Endothelial cell of umbilical vein (primary cell): Measurements from ENCODE around the gene PNPLA1. TPM values are rescaled to one million over a fixed set of nuclear protein-coding genes. Genes with fewer than 3 reads are reported as not detected.

Experiments
- BruUV-seq: library from RNA; stranded (reverse); fragments of 400-500 nt; replicated peaks from 2 replicates; lab custom pipeline; 2021; lab: Mats Ljungman, UMichigan
- CTCF ChIA-PET: fragments of 300-600, 350-600 bp; sonication (Branson Sonifier 250); formaldehyde crosslinking; loops from one replicate; lab custom pipeline; 2021; ENCODE audit warnings: antibody characterized with exemption, inconsistent platforms; lab: Charles Lee
- POLR2A ChIA-PET: fragments of 300-600, 350-600 bp; sonication (Branson Sonifier 250); formaldehyde crosslinking; loops from one replicate; lab custom pipeline; 2021; ENCODE audit warnings: antibody characterized with exemption, inconsistent platforms; lab: Charles Lee
- DNase-seq: peaks from one replicate; pipeline ENCODE4 v3.0.0-alpha.2; 2011; ENCODE audit warnings: low read depth, low spot score
- FAIRE-seq: peaks from 2 replicates; lab custom pipeline; 2011; peaks lifted over from hg19 to GRCh38; lab: Jason Lieb, UNC
- H2AFZ ChIP-seq: 2 replicates; pipeline ENCODE4 v1.6.0; 2012; ENCODE audit warnings: low read depth, low read length, control low read depth, inconsistent platforms
- H3K27ac ChIP-seq: 2 replicates; pipeline ENCODE4 v1.5.1; 2011; ENCODE audit warnings: low read depth, mild to moderate bottlenecking, control low read depth, low read length, moderate library complexity; ENCODE audit not compliant: insufficient read depth
- H3K27me3 ChIP-seq, 2 experiments: 2 replicates each; pipeline versions ENCODE4 v1.6.0 to v1.6.1; 2011; ENCODE audit warnings: low read length in 2 of 2, mixed read lengths in 1 of 2; ENCODE audit not compliant: control insufficient read depth in 2 of 2, insufficient read depth in 2 of 2
- H3K36me3 ChIP-seq, 2 experiments: 2 replicates in 1 of 2; 3 replicates in 1 of 2; pipeline ENCODE4 v1.5.1; 2011; ENCODE audit warnings: low read length in 2 of 2, mild to moderate bottlenecking in 1 of 2, moderate library complexity in 1 of 2; ENCODE audit not compliant: control insufficient read depth in 2 of 2, insufficient read depth in 2 of 2; ENCODE audit errors: extremely low read depth in 1 of 2
- H3K4me1 ChIP-seq: 3 replicates; pipeline ENCODE4 v1.5.1; 2011; ENCODE audit warnings: mild to moderate bottlenecking, low read length; ENCODE audit not compliant: control insufficient read depth, insufficient read depth; ENCODE audit errors: extremely low read depth
- H3K4me2 ChIP-seq: 2 replicates; pipeline ENCODE4 v1.6.1; 2011; ENCODE audit warnings: low read length, control low read depth, mixed read lengths; ENCODE audit not compliant: insufficient read depth
- H3K4me3 ChIP-seq, 3 experiments: fragments of 200-600 bp in 1 of 3; sonication (generic), shearing (Covaris generic) in 1 of 3; replicated peaks in 1 of 3; 2 replicates each; pipeline ENCODE4 v1.5.1; 2011 to 2016; ENCODE audit warnings: control low read depth in 3 of 3, low read length in 3 of 3, mild to moderate bottlenecking in 2 of 3, inconsistent platforms in 1 of 3, low read depth in 1 of 3, moderate library complexity in 1 of 3; ENCODE audit not compliant: insufficient read depth in 1 of 3
- H3K79me2 ChIP-seq: 2 replicates; pipeline ENCODE4 v1.6.0; 2012; ENCODE audit warnings: low read length, inconsistent platforms; ENCODE audit not compliant: control insufficient read depth, insufficient read depth
- H3K9ac ChIP-seq: replicated peaks from 2 replicates; pipeline ENCODE3; 2011; ENCODE audit warnings: low read length, control low read depth; ENCODE audit not compliant: insufficient read depth; ENCODE audit errors: extremely low read depth
- H3K9me1 ChIP-seq: replicated peaks from 3 replicates; pipeline ENCODE4 v1.6.0; 2011; ENCODE audit warnings: mild to moderate bottlenecking, low read length; ENCODE audit not compliant: control insufficient read depth, insufficient read depth; ENCODE audit errors: extremely low read depth
- H3K9me3 ChIP-seq: replicated peaks from 2 replicates; pipeline ENCODE4 v1.5.1; 2012; ENCODE audit warnings: low read length, inconsistent platforms; ENCODE audit not compliant: control insufficient read depth, insufficient read depth
- H4K20me1 ChIP-seq: replicated peaks from 2 replicates; pipeline ENCODE3; 2011; ENCODE audit warnings: mild to moderate bottlenecking, low read length; ENCODE audit not compliant: control insufficient read depth, insufficient read depth; ENCODE audit errors: extremely low read depth
- CTCF ChIP-seq, 2 donors: IDR thresholded peaks; 1 replicate in 1 of 2; 2 replicates in 1 of 2; pipeline ENCODE4 v1.5.1; 2011; ENCODE audit warnings: low read length in 2 of 2, mild to moderate bottlenecking in 2 of 2, moderate library complexity in 2 of 2, control low read depth in 1 of 2, inconsistent platforms in 1 of 2, low read depth in 1 of 2; ENCODE audit not compliant: insufficient read depth in 1 of 2; ENCODE audit errors: extremely low read depth in 1 of 2
- EZH2 ChIP-seq: IDR thresholded peaks from 2 replicates; pipeline ENCODE4 v1.6.1; 2012; ENCODE audit warnings: borderline replicate concordance, low read depth, mild to moderate bottlenecking, moderate library complexity, low read length, inconsistent platforms; ENCODE audit not compliant: severe bottlenecking
- FOS ChIP-seq: IDR thresholded peaks from 2 replicates; pipeline ENCODE4 v1.6.1; 2011; ENCODE audit warnings: mild to moderate bottlenecking, low read length, moderate library complexity, borderline replicate concordance; ENCODE audit not compliant: insufficient read depth
- GATA2 ChIP-seq: IDR thresholded peaks from 2 replicates; pipeline ENCODE4 v1.7.0; 2011; ENCODE audit warnings: low read depth, mild to moderate bottlenecking, moderate library complexity, mixed read lengths, low read length; ENCODE audit not compliant: insufficient read length, insufficient read depth
- MYC ChIP-seq: IDR thresholded peaks from one replicate; pipeline ENCODE4 v1.6.1; 2011; ENCODE audit warnings: mild to moderate bottlenecking, low read depth, low read length
- POLR2A ChIP-seq: IDR thresholded peaks from 2 replicates; pipeline ENCODE4 v1.6.1; 2012; ENCODE audit warnings: low read depth, mild to moderate bottlenecking, control low read depth, low read length
- POLR2AphosphoS5 ChIP-seq: IDR thresholded peaks from 2 replicates; pipeline ENCODE4 v1.6.1; 2012; ENCODE audit warnings: low read depth, mild to moderate bottlenecking, control low read depth, low read length, moderate library complexity; ENCODE audit not compliant: insufficient read depth
- dilution Hi-C: fragments of 300-500 bp; cut with MboI; formaldehyde crosslinking; loops from one replicate; pipeline ENCODE4 v1.15.0; 2019; ENCODE audit warnings: low sequenced_read_pairs; ENCODE audit not compliant: extremely low pct_ligation_motif_present
- intact Hi-C: fragments of 100-400 bp; cut with micrococcal nuclease; formaldehyde crosslinking; loops from one replicate; pipeline ENCODE4 v1.10.0; 2022
- polyA plus RNA-seq, 4 experiments: library from polyadenylated mRNA; depleted of rRNA in 3 of 4; stranded (reverse) in 3 of 4; unstranded in 1 of 4; fragments of >200 nt; gene quantifications; 2 replicates each; pipeline versions ENCODE4 v1.2.1 to v1.2.3, GENCODE V29; 2011 to 2012; ENCODE audit warnings: missing spikeins in 1 of 4
- total RNA-seq: library from RNA; stranded (reverse); gene quantifications from 2 replicates; pipeline ENCODE4 v1.2.3, GENCODE V29; 2021

PNPLA1 gene
- total and polyA plus RNA-seq, 2 donors (not counting 3 experiments of a cell fraction or from before 2014, with no cell fraction given): not detected

GRCh38 chr6:36335465-36336207 lies 65.8 kb downstream of the PNPLA1 start:
- H3K9ac ChIP-seq: no peak overlapping the region
- FAIRE-seq (no peak), DNase-seq (no peak)
- CTCF ChIA-PET: interaction anchor here (0.7 to 2.7 kb wide), 4 partner anchors 9 to 33 kb away, joined by 3 to 13 read pairs (median 6); no protein-coding TSS in a partner anchor
- H3K4me1 ChIP-seq: peaks cover 1% of the 10 kb centered on the region
- no peak overlapping the region for H3K27ac ChIP-seq
- H3K9me1 ChIP-seq: no peaks in the 10 kb centered on the region
- H3K4me2 ChIP-seq: no peak overlapping the region
- no TSS peak for BruUV-seq
- no peaks in the 10 kb centered on the region for H4K20me1 ChIP-seq
- H3K9me3 ChIP-seq: no peaks in the 10 kb centered on the region
- dilution Hi-C loops (no loop called here), intact Hi-C loops (no loop called here)
- H3K36me3 ChIP-seq: no peaks in the 10 kb centered on the region
- H3K4me3 ChIP-seq: no peak overlapping the region
- H2AFZ ChIP-seq: no peak overlapping the region
- POLR2A ChIA-PET: no interaction called here
- TF ChIP-seq EZH2 (no peak), MYC (no peak), POLR2AphosphoS5 (no peak), GATA2 (no peak), POLR2A (no peak), FOS (no peak), CTCF (IDR thresholded peaks at IDR 0.05; ENCODE audit: extremely low read depth in 1 of 2, insufficient read depth in 1 of 2, low read depth in 1 of 2, low read length in 2 of 2) (no peak)
- no peaks in the 10 kb centered on the region for H3K79me2 ChIP-seq
- H3K27me3 ChIP-seq: peaks cover 59 to 61% of the 10 kb centered on the region in 2 experiments
